HG02571 (cell line): ENCODE data around the gene ITGAE.
"Not testable (repeated sequence)": the region's sequence is repeated elsewhere in the genome, so short reads cannot be mapped to it uniquely, and the experiment has no call there.

Experiments
- ATAC-seq: cut with Tn5 transposase; IDR thresholded peaks from one replicate; pipeline ENCODE4 v1.9.1; 2021; ENCODE audit warnings: mild to moderate bottlenecking, moderate library complexity; ENCODE audit not compliant: unreplicated experiment

ITGAE gene

GRCh38 chr17:3761918-3762380 is 39.0 kb downstream of the ITGAE start:
- no peak for ATAC-seq

DNA sequence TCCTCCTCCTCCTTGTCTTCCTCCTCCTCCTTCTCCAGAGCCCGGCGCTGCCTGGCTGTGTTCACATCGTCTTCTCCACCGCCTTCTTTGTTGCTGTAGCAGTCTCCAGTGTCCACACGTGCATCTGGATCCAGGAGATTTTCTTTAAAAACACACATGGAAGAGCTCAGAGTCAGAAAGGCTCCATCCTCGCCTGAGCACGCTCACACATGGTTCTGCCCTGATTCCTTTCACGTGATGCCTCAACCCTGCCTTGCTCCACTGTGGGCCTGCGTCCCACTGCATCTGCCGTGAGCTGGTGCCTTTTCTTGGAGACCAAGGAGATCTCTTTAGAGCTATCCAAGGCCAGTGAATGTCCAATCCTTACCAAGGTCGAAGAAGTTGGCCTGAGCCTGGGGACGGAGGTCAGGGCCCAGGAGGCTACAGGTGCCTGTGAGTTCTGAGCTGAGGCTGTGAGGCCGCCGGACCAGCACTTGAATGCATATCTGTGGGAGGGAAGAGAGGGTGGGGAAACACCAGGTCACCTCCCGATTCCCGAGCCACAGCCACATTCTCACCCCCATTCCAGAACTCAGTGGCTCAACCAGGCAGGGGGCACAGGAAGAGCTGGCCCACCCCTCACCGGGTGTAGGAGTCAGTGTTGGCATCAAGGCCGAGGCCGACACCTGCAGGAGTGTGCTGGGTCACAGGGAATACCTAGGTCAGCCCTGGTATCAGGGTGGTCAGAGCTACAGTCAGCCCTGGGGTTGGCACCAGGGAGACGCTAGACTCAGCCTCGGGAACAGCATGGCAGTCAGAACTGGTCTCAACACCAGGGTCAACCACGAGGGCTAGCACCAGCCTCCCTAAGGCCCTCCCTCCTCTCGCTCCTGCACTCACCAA is 39.7 kb downstream of the ITGAE start:
- no peak for ATAC-seq

GRCh38 chr17:3759597-3760216 is 41.3 kb downstream of the ITGAE start:
- ATAC-seq, result no peak

GRCh38 chr17:3755335-3756030 is 45.5 kb downstream of the ITGAE start:
- ATAC-seq, result no peak

- no peak for ATAC-seq
Measured at GRCh38 chr17:3754458-3755334, 46.3 kb downstream of the ITGAE start.

GRCh38 chr17:3754066-3754457 is 46.9 kb downstream of the ITGAE start:
- ATAC-seq, result no peak

- no peak for ATAC-seq
Measured at GRCh38 chr17:3753624-3754023, 47.4 kb downstream of the ITGAE start.

- no peak for ATAC-seq
Measured at GRCh38 chr17:3751836-3752235, 49.2 kb downstream of the ITGAE start.

- ATAC-seq, result no peak
Measured at GRCh38 chr17:3750926-3751325, 50.1 kb downstream of the ITGAE start.

DNA sequence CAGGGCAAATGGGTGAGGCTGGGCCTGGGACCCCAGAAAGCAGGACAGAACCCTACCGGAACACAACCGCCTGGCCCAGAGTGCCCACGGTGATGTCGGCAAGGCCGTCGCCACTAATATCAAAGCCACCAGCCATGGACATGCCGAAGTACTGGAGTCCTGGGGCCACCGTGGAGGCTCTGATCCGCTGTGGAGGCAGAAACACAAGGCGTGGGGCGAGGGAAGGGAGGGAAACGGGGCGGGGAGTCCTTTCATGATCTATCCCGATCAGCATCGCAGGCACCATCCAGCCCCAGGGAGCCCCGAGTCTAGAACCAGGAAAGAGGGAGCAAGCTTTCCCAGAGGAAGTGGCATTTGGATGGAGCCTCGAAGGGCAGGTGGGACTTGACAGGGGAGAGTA is 50.7 kb downstream of the ITGAE start:
- no peak for ATAC-seq

GRCh38 chr17:3748576-3748975 is 52.4 kb downstream of the ITGAE start:
- no peak for ATAC-seq

DNA sequence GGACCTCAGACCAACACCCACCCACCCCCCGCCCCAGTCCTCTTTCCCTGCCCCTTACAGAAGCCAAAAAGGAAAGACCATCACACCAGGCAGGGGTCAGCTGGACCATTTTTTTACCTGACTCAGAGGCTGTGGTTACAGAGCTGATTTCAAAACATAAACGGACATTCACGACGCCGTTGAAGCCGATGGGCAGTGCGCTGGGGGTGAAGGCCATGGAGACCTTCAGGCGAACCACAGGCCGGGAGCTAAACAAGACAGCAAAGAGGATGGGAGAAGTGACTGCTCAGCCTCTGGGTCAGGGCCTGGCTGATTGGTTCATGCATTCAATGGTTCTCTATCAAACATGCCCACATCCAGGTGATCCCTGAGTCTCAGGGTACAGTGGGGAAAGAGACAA is 53.2 kb downstream of the ITGAE start:
- ATAC-seq, result no peak

GRCh38 chr17:3745071-3745470 is 55.9 kb downstream of the ITGAE start:
- no peak for ATAC-seq

GRCh38 chr17:3744014-3744413 is 57.0 kb downstream of the ITGAE start:
- no peak for ATAC-seq

GRCh38 chr17:3740611-3741073 is 60.3 kb downstream of the ITGAE start:
- no peak for ATAC-seq

GRCh38 chr17:3739422-3740124 is 61.4 kb downstream of the ITGAE start:
- no peak for ATAC-seq

GRCh38 chr17:3738562-3739295 is 62.3 kb downstream of the ITGAE start:
- ATAC-seq, result no peak

GRCh38 chr17:3735515-3735914 is 65.5 kb downstream of the ITGAE start:
- ATAC-seq, result no peak

- not testable (repeated sequence) for ATAC-seq
Measured at GRCh38 chr17:3734911-3735276, 66.1 kb downstream of the ITGAE start.
